Endothelial cell of umbilical vein (primary cell): ENCODE results near the gene CFAP57. TPM values are rescaled to one million over a fixed set of nuclear protein-coding genes. Genes with fewer than 3 reads are reported as not detected.

Experiments
- BruUV-seq: library from RNA; stranded (reverse); fragments of 400-500 nt; replicated peaks from 2 replicates; lab custom pipeline; 2021; lab: Mats Ljungman, UMichigan
- CTCF ChIA-PET: fragments of 300-600, 350-600 bp; sonication (Branson Sonifier 250); formaldehyde crosslinking; loops from one replicate; lab custom pipeline; 2021; ENCODE audit warnings: antibody characterized with exemption, inconsistent platforms; lab: Charles Lee
- POLR2A ChIA-PET: fragments of 300-600, 350-600 bp; sonication (Branson Sonifier 250); formaldehyde crosslinking; loops from one replicate; lab custom pipeline; 2021; ENCODE audit warnings: antibody characterized with exemption, inconsistent platforms; lab: Charles Lee
- DNase-seq: peaks from one replicate; pipeline ENCODE4 v3.0.0-alpha.2; 2011; ENCODE audit warnings: low read depth, low spot score
- FAIRE-seq: peaks from 2 replicates; lab custom pipeline; 2011; peaks lifted over from hg19 to GRCh38; lab: Jason Lieb, UNC
- H2AFZ ChIP-seq: 2 replicates; pipeline ENCODE4 v1.6.0; 2012; ENCODE audit warnings: low read depth, low read length, control low read depth, inconsistent platforms
- H3K27ac ChIP-seq: 2 replicates; pipeline ENCODE4 v1.5.1; 2011; ENCODE audit warnings: low read depth, mild to moderate bottlenecking, control low read depth, low read length, moderate library complexity; ENCODE audit not compliant: insufficient read depth
- H3K27me3 ChIP-seq, 2 experiments: 2 replicates each; pipeline versions ENCODE4 v1.6.0 to v1.6.1; 2011; ENCODE audit warnings: low read length in 2 of 2, mixed read lengths in 1 of 2; ENCODE audit not compliant: control insufficient read depth in 2 of 2, insufficient read depth in 2 of 2
- H3K36me3 ChIP-seq, 2 experiments: 2 replicates in 1 of 2; 3 replicates in 1 of 2; pipeline ENCODE4 v1.5.1; 2011; ENCODE audit warnings: low read length in 2 of 2, mild to moderate bottlenecking in 1 of 2, moderate library complexity in 1 of 2; ENCODE audit not compliant: control insufficient read depth in 2 of 2, insufficient read depth in 2 of 2; ENCODE audit errors: extremely low read depth in 1 of 2
- H3K4me1 ChIP-seq: 3 replicates; pipeline ENCODE4 v1.5.1; 2011; ENCODE audit warnings: mild to moderate bottlenecking, low read length; ENCODE audit not compliant: control insufficient read depth, insufficient read depth; ENCODE audit errors: extremely low read depth
- H3K4me2 ChIP-seq: 2 replicates; pipeline ENCODE4 v1.6.1; 2011; ENCODE audit warnings: low read length, control low read depth, mixed read lengths; ENCODE audit not compliant: insufficient read depth
- H3K4me3 ChIP-seq, 3 experiments: fragments of 200-600 bp in 1 of 3; sonication (generic), shearing (Covaris generic) in 1 of 3; replicated peaks in 1 of 3; 2 replicates each; pipeline ENCODE4 v1.5.1; 2011 to 2016; ENCODE audit warnings: control low read depth in 3 of 3, low read length in 3 of 3, mild to moderate bottlenecking in 2 of 3, inconsistent platforms in 1 of 3, low read depth in 1 of 3, moderate library complexity in 1 of 3; ENCODE audit not compliant: insufficient read depth in 1 of 3
- H3K79me2 ChIP-seq: 2 replicates; pipeline ENCODE4 v1.6.0; 2012; ENCODE audit warnings: low read length, inconsistent platforms; ENCODE audit not compliant: control insufficient read depth, insufficient read depth
- H3K9ac ChIP-seq: replicated peaks from 2 replicates; pipeline ENCODE3; 2011; ENCODE audit warnings: low read length, control low read depth; ENCODE audit not compliant: insufficient read depth; ENCODE audit errors: extremely low read depth
- H3K9me1 ChIP-seq: replicated peaks from 3 replicates; pipeline ENCODE4 v1.6.0; 2011; ENCODE audit warnings: mild to moderate bottlenecking, low read length; ENCODE audit not compliant: control insufficient read depth, insufficient read depth; ENCODE audit errors: extremely low read depth
- H3K9me3 ChIP-seq: replicated peaks from 2 replicates; pipeline ENCODE4 v1.5.1; 2012; ENCODE audit warnings: low read length, inconsistent platforms; ENCODE audit not compliant: control insufficient read depth, insufficient read depth
- H4K20me1 ChIP-seq: replicated peaks from 2 replicates; pipeline ENCODE3; 2011; ENCODE audit warnings: mild to moderate bottlenecking, low read length; ENCODE audit not compliant: control insufficient read depth, insufficient read depth; ENCODE audit errors: extremely low read depth
- CTCF ChIP-seq, 2 donors: IDR thresholded peaks; 1 replicate in 1 of 2; 2 replicates in 1 of 2; pipeline ENCODE4 v1.5.1; 2011; ENCODE audit warnings: low read length in 2 of 2, mild to moderate bottlenecking in 2 of 2, moderate library complexity in 2 of 2, control low read depth in 1 of 2, inconsistent platforms in 1 of 2, low read depth in 1 of 2; ENCODE audit not compliant: insufficient read depth in 1 of 2; ENCODE audit errors: extremely low read depth in 1 of 2
- EZH2 ChIP-seq: IDR thresholded peaks from 2 replicates; pipeline ENCODE4 v1.6.1; 2012; ENCODE audit warnings: borderline replicate concordance, low read depth, mild to moderate bottlenecking, moderate library complexity, low read length, inconsistent platforms; ENCODE audit not compliant: severe bottlenecking
- FOS ChIP-seq: IDR thresholded peaks from 2 replicates; pipeline ENCODE4 v1.6.1; 2011; ENCODE audit warnings: mild to moderate bottlenecking, low read length, moderate library complexity, borderline replicate concordance; ENCODE audit not compliant: insufficient read depth
- GATA2 ChIP-seq: IDR thresholded peaks from 2 replicates; pipeline ENCODE4 v1.7.0; 2011; ENCODE audit warnings: low read depth, mild to moderate bottlenecking, moderate library complexity, mixed read lengths, low read length; ENCODE audit not compliant: insufficient read length, insufficient read depth
- JUN ChIP-seq: IDR thresholded peaks from 2 replicates; pipeline ENCODE4 v1.6.1; 2011; ENCODE audit warnings: borderline replicate concordance, low read depth; ENCODE audit not compliant: insufficient read length, insufficient read depth
- MAX ChIP-seq: IDR thresholded peaks from 2 replicates; pipeline ENCODE4 v1.6.1; 2011; ENCODE audit not compliant: insufficient read depth, insufficient read length
- MYC ChIP-seq: IDR thresholded peaks from one replicate; pipeline ENCODE4 v1.6.1; 2011; ENCODE audit warnings: mild to moderate bottlenecking, low read depth, low read length
- POLR2A ChIP-seq: IDR thresholded peaks from 2 replicates; pipeline ENCODE4 v1.6.1; 2012; ENCODE audit warnings: low read depth, mild to moderate bottlenecking, control low read depth, low read length
- POLR2AphosphoS5 ChIP-seq: IDR thresholded peaks from 2 replicates; pipeline ENCODE4 v1.6.1; 2012; ENCODE audit warnings: low read depth, mild to moderate bottlenecking, control low read depth, low read length, moderate library complexity; ENCODE audit not compliant: insufficient read depth
- dilution Hi-C: fragments of 300-500 bp; cut with MboI; formaldehyde crosslinking; loops from one replicate; pipeline ENCODE4 v1.15.0; 2019; ENCODE audit warnings: low sequenced_read_pairs; ENCODE audit not compliant: extremely low pct_ligation_motif_present
- intact Hi-C: fragments of 100-400 bp; cut with micrococcal nuclease; formaldehyde crosslinking; loops from one replicate; pipeline ENCODE4 v1.10.0; 2022
- polyA plus RNA-seq, 4 experiments: library from polyadenylated mRNA; depleted of rRNA in 3 of 4; stranded (reverse) in 3 of 4; unstranded in 1 of 4; fragments of >200 nt; gene quantifications; 2 replicates each; pipeline versions ENCODE4 v1.2.1 to v1.2.3, GENCODE V29; 2011 to 2012; ENCODE audit warnings: missing spikeins in 1 of 4
- total RNA-seq: library from RNA; stranded (reverse); gene quantifications from 2 replicates; pipeline ENCODE4 v1.2.3, GENCODE V29; 2021

The CFAP57 gene
- total and polyA plus RNA-seq, 2 donors (not counting 3 experiments of a cell fraction or from before 2014, with no cell fraction given): 0.88 to 0.91 TPM

- FAIRE-seq: peak; percentile 18
- H4K20me1 ChIP-seq: no peaks in the 10 kb centered on the region
- H3K27ac ChIP-seq: no peak overlapping the region
- no peak for DNase-seq
- no peaks in the 10 kb centered on the region for H3K27me3 ChIP-seq
- ChIA-PET POLR2A (interaction anchor here (1.2 kb wide), 1 partner anchor 10 kb away, joined by 4 read pairs; no protein-coding TSS in a partner anchor), CTCF (interaction anchor here (1.2 to 2.1 kb wide), 4 partner anchors 9 to 29 kb away, joined by 3 to 8 read pairs (median 4); no protein-coding TSS in a partner anchor)
- dilution Hi-C loops (no loop called here), intact Hi-C loops (no loop called here)
- H3K9me3 ChIP-seq: no peaks in the 10 kb centered on the region
- H3K36me3 ChIP-seq: no peaks in the 10 kb centered on the region
- no peak overlapping the region for H3K4me2 ChIP-seq
- no peak overlapping the region for H2AFZ ChIP-seq
- no TSS peak for BruUV-seq
- no peak overlapping the region for H3K4me3 ChIP-seq
- no peak overlapping the region for H3K9ac ChIP-seq
- no peaks in the 10 kb centered on the region for H3K4me1 ChIP-seq
- no peaks in the 10 kb centered on the region for H3K79me2 ChIP-seq
- no peaks in the 10 kb centered on the region for H3K9me1 ChIP-seq
- TF ChIP-seq CTCF (IDR thresholded peaks at IDR 0.05; ENCODE audit: extremely low read depth in 1 of 2, insufficient read depth in 1 of 2, low read depth in 1 of 2, low read length in 2 of 2): no peak
- no peak for TF ChIP-seq POLR2A
- TF ChIP-seq GATA2: no peak
- TF ChIP-seq MYC: no peak
- no peak for TF ChIP-seq JUN
- no peak for TF ChIP-seq FOS
- TF ChIP-seq MAX: no peak
- no peak for TF ChIP-seq POLR2AphosphoS5
- TF ChIP-seq EZH2: no peak
Measured at GRCh38 chr1:43197343-43198127, 25.4 kb downstream of the CFAP57 start.
